ENCODE data around the gene AGER.
A peak's percentile ranks its signal among the peaks of the same experiment; 100 is the strongest.

Gene AGER

GRCh38 chr6:32179766-32180405 lies 4.2 kb downstream of the AGER start:
- DNase-seq = no peak
- no peak overlapping the region for H3K4me3 ChIP-seq (ENCODE audit: low read depth, low read length)
- peaks cover 48% of the 10 kb centered on the region for H3K36me3 ChIP-seq

GRCh38 chr6:32178547-32179440 lies 5.3 kb downstream of the AGER start:
- no peak for DNase-seq
- Histone ChIP-seq H3K36me3 (peaks cover 42% of the 10 kb centered on the region), H3K27ac (peak overlapping the region; percentile 96), H3K27me3 (ENCODE audit: insufficient read depth, low read depth, severe bottlenecking) (no peaks in the 10 kb centered on the region), H3K4me3 (ENCODE audit: low read depth, low read length) (peak overlapping the region; percentile 85), H3K9me3 (ENCODE audit: severe bottlenecking) (no peaks in the 10 kb centered on the region)
- no peak for TF ChIP-seq CTCF (IDR thresholded peaks at IDR 0.05; ENCODE audit: low read depth, low read length)

More at GRCh38 chr6:32179766-32180405, 4.2 kb downstream of the AGER start:
- no peaks in the 10 kb centered on the region for H3K27me3 ChIP-seq (ENCODE audit: insufficient read depth, low read depth, severe bottlenecking)
- H3K9me3 ChIP-seq (ENCODE audit: severe bottlenecking) = no peaks in the 10 kb centered on the region
- no peak for TF ChIP-seq CTCF (IDR thresholded peaks at IDR 0.05; ENCODE audit: low read depth, low read length)
- H3K27ac ChIP-seq = no peak overlapping the region

GRCh38 chr6:32177788-32178546 lies 6.1 kb downstream of the AGER start, which contains the start of gene RNF5:
Gene RNF5, plus strand, starts transcription at chr6:32178405. Its CDS starts 107 bp downstream, at chr6:32178512.
- Histone ChIP-seq H3K27me3 (ENCODE audit: insufficient read depth, low read depth, severe bottlenecking) (no peaks in the 10 kb centered on the region), H3K27ac (peak within 1 kb of the TSS; percentile 96), H3K4me3 (ENCODE audit: low read depth, low read length) (peak within 1 kb of the TSS; percentile 85), H3K9me3 (ENCODE audit: severe bottlenecking) (no peaks in the 10 kb centered on the region), H3K36me3 (peaks cover 34% of the 10 kb centered on the region)
- no peak for TF ChIP-seq CTCF (IDR thresholded peaks at IDR 0.05; ENCODE audit: low read depth, low read length)
- peak; percentile 100 for DNase-seq

GRCh38 chr6:32177183-32177787 lies 6.8 kb downstream of the AGER start:
- Histone ChIP-seq H3K27ac (peak overlapping the region; percentile 96), H3K36me3 (peaks cover 27% of the 10 kb centered on the region), H3K9me3 (ENCODE audit: severe bottlenecking) (no peaks in the 10 kb centered on the region), H3K4me3 (ENCODE audit: low read depth, low read length) (peak overlapping the region; percentile 85), H3K27me3 (ENCODE audit: insufficient read depth, low read depth, severe bottlenecking) (no peaks in the 10 kb centered on the region)
- no peak for TF ChIP-seq CTCF (IDR thresholded peaks at IDR 0.05; ENCODE audit: low read depth, low read length)
- peak; percentile 82 for DNase-seq

GRCh38 chr6:32176476-32177182 lies 7.4 kb downstream of the AGER start:
- H3K36me3 ChIP-seq = peaks cover 20% of the 10 kb centered on the region
- no peaks in the 10 kb centered on the region for H3K9me3 ChIP-seq (ENCODE audit: severe bottlenecking)
- H3K27ac ChIP-seq = peak overlapping the region; percentile 96
- no peak for DNase-seq
- no peaks in the 10 kb centered on the region for H3K27me3 ChIP-seq (ENCODE audit: insufficient read depth, low read depth, severe bottlenecking)
- H3K4me3 ChIP-seq (ENCODE audit: low read depth, low read length) = peak overlapping the region; percentile 85
- no peak for TF ChIP-seq CTCF (IDR thresholded peaks at IDR 0.05; ENCODE audit: low read depth, low read length)
